Epithelial cell of proximal tubule (primary cell): Measurements from ENCODE around the gene ATF4. TPM values are rescaled to one million over a fixed set of nuclear protein-coding genes. Genes with fewer than 3 reads are reported as not detected.

Experiments
- DNase-seq: peaks from one replicate; pipeline ENCODE4 v3.0.0-alpha.2; 2011; ENCODE audit warnings: low read depth
- H3K4me3 ChIP-seq: 2 replicates; pipeline ENCODE4 v1.5.1; 2011; ENCODE audit warnings: low read depth, mild to moderate bottlenecking, low read length
- total RNA-seq: library from RNA; depleted of rRNA; stranded (reverse); fragments of >200 nt; gene quantifications from 2 replicates; pipeline ENCODE4 v1.2.3, GENCODE V29; 2015
- TF ChIP-seq, protein P1 (sequence below): conservative IDR thresholded peaks from 2 replicates; pipeline ENCODE4 v1.5.1; 2012; ENCODE audit warnings: low read depth, mild to moderate bottlenecking, low read length

Gene ATF4
- total RNA-seq, 1 donor from 2014 or later: 294 TPM

- no peak for DNase-seq
- TF ChIP-seq, protein P1, sequence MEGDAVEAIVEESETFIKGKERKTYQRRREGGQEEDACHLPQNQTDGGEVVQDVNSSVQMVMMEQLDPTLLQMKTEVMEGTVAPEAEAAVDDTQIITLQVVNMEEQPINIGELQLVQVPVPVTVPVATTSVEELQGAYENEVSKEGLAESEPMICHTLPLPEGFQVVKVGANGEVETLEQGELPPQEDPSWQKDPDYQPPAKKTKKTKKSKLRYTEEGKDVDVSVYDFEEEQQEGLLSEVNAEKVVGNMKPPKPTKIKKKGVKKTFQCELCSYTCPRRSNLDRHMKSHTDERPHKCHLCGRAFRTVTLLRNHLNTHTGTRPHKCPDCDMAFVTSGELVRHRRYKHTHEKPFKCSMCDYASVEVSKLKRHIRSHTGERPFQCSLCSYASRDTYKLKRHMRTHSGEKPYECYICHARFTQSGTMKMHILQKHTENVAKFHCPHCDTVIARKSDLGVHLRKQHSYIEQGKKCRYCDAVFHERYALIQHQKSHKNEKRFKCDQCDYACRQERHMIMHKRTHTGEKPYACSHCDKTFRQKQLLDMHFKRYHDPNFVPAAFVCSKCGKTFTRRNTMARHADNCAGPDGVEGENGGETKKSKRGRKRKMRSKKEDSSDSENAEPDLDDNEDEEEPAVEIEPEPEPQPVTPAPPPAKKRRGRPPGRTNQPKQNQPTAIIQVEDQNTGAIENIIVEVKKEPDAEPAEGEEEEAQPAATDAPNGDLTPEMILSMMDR: no peak
- no peak overlapping the region for H3K4me3 ChIP-seq
Measured at GRCh38 chr22:39489094-39490068, 31.0 kb upstream of the ATF4 start.

DNA sequence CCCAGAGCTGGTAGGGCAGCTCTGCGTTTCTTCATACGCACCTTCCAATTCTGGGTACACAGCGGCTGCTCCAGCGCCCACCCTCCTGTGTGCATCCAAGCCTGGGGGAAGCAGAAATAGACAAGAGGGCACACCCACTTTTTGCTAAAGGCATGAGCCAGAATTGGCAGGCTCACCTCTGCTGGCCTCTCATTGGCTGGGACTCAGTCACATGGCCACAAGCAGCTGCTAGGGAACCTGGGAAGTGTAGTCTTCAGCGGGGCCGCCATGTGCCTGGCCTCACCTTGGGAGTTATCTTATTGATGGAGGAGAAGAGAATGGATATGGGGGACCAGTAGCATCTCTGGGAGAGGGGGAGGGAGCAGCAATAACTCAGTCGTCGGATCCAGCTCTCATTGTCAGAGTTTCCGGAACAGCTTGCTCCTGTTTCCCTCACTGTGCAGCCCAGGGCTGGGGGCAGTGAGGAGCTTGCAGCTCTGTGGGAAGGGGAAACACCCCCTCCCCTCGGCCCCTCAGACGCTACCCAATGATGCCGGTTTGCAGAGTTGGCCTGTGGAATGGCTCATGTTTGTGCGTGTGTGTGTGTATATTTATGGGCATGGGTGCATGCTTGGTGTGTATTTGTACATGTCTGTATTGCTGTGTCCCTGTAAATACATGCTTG is 30.1 kb upstream of the ATF4 start:
- no peak overlapping the region for H3K4me3 ChIP-seq
- DNase-seq: no peak
- TF ChIP-seq, protein P1: no peak

DNA sequence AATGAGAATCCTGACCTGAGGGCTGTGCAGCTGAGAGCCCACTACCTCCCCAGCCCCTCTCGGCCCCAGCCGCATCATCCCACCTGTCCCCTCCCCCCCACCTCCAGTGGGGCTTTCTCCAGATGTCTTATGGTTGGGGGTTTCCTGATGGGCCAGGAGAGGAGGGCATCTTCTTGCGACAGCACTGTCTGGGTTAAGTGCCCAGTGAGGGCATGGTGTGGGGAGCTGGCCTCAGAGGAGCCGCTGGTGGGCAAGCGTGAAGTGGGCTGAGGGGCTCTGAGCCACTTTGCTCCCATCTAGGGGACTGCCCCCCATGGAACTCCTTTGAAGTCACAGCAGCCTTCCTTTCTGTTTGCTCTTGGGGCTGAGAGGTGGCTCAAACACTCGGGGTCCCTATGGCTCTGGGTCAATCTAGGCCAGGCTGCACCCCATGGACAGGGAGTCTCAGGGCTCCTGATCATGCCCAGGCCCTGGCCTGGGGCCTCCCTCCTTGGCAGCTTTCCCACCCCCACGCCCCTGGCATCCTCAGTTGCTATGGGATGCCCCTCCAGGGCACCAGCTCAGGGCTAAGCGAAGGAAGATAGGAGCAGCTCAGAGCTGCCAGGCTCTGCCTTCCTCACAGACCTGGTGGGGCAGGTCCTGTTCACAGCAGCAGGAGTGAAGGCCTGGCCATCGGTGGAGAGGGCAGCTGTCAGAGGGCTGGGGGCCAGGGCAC is 29.2 kb upstream of the ATF4 start:
- TF ChIP-seq, protein P1: no peak
- no peak for DNase-seq
- no peak overlapping the region for H3K4me3 ChIP-seq

DNA sequence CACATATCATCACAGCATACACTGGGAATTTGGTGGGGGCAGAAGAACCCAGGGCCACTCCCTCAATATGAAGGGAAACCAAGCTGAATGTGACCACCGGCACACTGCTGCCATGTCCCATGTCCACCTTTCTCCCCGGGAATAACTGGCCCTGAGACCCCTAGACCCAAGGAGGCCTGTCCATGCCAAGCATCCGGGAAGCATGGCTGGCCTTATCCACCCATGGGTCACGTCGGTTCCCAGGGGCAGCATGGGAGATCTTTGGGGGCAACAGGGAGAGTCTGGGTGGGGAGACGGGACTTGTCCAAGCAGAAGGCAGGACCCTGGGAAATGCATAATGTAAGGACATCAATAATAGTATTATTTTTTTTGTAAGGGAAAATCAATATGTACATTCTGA is 28.7 kb upstream of the ATF4 start:
- no peak overlapping the region for H3K4me3 ChIP-seq
- DNase-seq: no peak
- TF ChIP-seq, protein P1: no peak

- no peak for DNase-seq
- H3K4me3 ChIP-seq: no peak overlapping the region
- TF ChIP-seq, protein P1: no peak
Measured at GRCh38 chr22:39492186-39492585, 28.2 kb upstream of the ATF4 start.

- H3K4me3 ChIP-seq: no peak overlapping the region
- DNase-seq: no peak
- TF ChIP-seq, protein P1: no peak
Measured at GRCh38 chr22:39493759-39494158, 26.6 kb upstream of the ATF4 start.
